ENCODE results near the gene WASHC3. TPM values are rescaled to one million over a fixed set of nuclear protein-coding genes. Genes with fewer than 3 reads are reported as not detected.

WASHC3 gene
- total RNA-seq, 1 experiment from 2014 or later, result 29.7 TPM

DNA sequence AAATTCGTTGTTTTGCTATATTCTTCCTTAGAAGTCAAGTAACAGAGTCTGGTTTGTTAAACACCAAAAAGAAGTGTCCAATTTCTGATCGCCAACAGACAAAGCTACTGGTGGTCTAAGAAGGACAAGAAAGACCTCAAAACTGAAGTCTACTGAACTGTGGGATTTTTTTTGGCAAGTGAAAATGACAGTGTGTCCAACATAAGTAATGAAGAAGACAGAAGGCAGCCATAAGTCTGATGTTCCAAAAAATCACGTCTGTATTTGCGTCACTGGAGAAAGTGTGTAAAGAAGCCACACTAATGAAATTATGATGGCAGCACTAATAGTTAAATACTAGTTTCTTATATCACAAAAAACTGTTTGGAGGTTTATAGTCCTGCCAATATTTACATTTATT lies 32.6 kb downstream of the WASHC3 start:
- ChIA-PET POLR2A (ENCODE audit: unreplicated experiment) (interaction anchor here (0.7 kb wide), 1 partner anchor 163 kb away, joined by 3 read pairs; no protein-coding TSS in a partner anchor), CTCF (no interaction called here)
- Histone ChIP-seq H3K9me3 (ENCODE audit: insufficient read depth, low read depth) (no peaks in the 10 kb centered on the region), H3F3A (ENCODE audit: insufficient read depth, low read depth) (no peaks in the 10 kb centered on the region), H2AFZ (no peak overlapping the region), H3K4me2 (no peak overlapping the region), H4K20me1 (ENCODE audit: insufficient read depth) (no peaks in the 10 kb centered on the region), H3K4me1 (replicated peaks; ENCODE audit: insufficient read depth) (no peaks in the 10 kb centered on the region), H3K27ac (no peak overlapping the region), H3K27me3 (ENCODE audit: insufficient read depth, low read depth) (no peaks in the 10 kb centered on the region), H3K9me2 (ENCODE audit: insufficient read depth) (no peaks in the 10 kb centered on the region), H3K4me3 (no peak overlapping the region), H3K79me2 (ENCODE audit: low read depth) (no peaks in the 10 kb centered on the region), H3K36me3 (ENCODE audit: low read depth) (no peaks in the 10 kb centered on the region)
- BruUV-seq (replicated peaks), result no TSS peak
- TF ChIP-seq, protein P1, sequence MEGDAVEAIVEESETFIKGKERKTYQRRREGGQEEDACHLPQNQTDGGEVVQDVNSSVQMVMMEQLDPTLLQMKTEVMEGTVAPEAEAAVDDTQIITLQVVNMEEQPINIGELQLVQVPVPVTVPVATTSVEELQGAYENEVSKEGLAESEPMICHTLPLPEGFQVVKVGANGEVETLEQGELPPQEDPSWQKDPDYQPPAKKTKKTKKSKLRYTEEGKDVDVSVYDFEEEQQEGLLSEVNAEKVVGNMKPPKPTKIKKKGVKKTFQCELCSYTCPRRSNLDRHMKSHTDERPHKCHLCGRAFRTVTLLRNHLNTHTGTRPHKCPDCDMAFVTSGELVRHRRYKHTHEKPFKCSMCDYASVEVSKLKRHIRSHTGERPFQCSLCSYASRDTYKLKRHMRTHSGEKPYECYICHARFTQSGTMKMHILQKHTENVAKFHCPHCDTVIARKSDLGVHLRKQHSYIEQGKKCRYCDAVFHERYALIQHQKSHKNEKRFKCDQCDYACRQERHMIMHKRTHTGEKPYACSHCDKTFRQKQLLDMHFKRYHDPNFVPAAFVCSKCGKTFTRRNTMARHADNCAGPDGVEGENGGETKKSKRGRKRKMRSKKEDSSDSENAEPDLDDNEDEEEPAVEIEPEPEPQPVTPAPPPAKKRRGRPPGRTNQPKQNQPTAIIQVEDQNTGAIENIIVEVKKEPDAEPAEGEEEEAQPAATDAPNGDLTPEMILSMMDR (conservative IDR thresholded peaks at IDR 0.05), result no peak
- intact Hi-C loops (cut with micrococcal nuclease; ENCODE audit: unreplicated experiment), result no loop called here
- no peak for DNase-seq

DNA sequence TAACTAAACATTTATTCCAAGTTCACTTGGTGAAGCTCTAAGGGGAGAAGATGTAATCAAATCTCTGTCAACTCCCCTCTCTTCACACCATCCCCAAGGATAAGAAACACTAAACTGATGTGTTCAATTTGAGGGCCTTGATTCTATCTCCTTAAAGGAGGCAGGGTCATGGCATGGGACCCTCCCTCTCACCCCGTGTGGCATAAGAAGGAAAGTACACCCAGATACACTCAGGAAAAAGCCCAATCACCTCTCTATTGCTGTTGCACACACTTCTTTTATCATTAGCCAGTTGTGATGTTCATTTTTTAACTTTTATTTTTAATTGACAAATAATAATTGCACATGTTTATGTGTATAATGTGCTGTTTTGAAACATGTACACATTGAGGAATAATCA lies 35.1 kb downstream of the WASHC3 start:
- Histone ChIP-seq H3K27me3 (ENCODE audit: insufficient read depth, low read depth) (no peaks in the 10 kb centered on the region), H3K4me2 (no peak overlapping the region), H3K9me2 (ENCODE audit: insufficient read depth) (no peaks in the 10 kb centered on the region), H4K20me1 (ENCODE audit: insufficient read depth) (no peaks in the 10 kb centered on the region), H3K27ac (no peak overlapping the region), H3K4me3 (no peak overlapping the region), H3F3A (ENCODE audit: insufficient read depth, low read depth) (no peaks in the 10 kb centered on the region), H2AFZ (no peak overlapping the region), H3K79me2 (ENCODE audit: low read depth) (no peaks in the 10 kb centered on the region), H3K4me1 (replicated peaks; ENCODE audit: insufficient read depth) (no peaks in the 10 kb centered on the region), H3K36me3 (ENCODE audit: low read depth) (no peaks in the 10 kb centered on the region), H3K9me3 (ENCODE audit: insufficient read depth, low read depth) (no peaks in the 10 kb centered on the region)
- POLR2A ChIA-PET (ENCODE audit: unreplicated experiment), result no interaction called here
- CTCF ChIA-PET, result no interaction called here
- DNase-seq, result no peak
- intact Hi-C loops (cut with micrococcal nuclease; ENCODE audit: unreplicated experiment), result no loop called here
- TF ChIP-seq, protein P1 (conservative IDR thresholded peaks at IDR 0.05), result 0 out of 2 replicates have a peak, but pooled peaks have one; percentile 17
- TF ChIP-seq EZH2 (IDR thresholded peaks at IDR 0.05; ENCODE audit: low read depth), result no peak
- no TSS peak for BruUV-seq (replicated peaks)

DNA sequence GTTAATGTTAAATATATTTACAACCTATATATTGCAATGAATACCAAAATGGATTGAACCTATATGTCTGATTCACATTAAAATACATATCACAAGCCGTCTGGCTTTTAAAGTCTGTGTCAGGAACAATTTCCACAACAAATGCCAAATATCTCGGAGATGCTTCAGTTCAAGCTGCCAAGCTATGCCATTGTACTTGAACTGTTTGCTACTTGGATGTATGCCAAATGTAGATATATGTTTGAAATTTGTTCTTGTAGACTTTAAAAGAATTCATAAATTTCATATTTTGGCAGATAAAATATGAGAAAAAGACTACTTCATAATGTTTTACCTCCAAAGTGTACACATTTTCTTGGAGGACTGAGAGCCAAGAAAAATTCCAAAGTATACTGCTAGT lies 37.0 kb downstream of the WASHC3 start:
- ChIA-PET CTCF (no interaction called here), POLR2A (ENCODE audit: unreplicated experiment) (no interaction called here)
- no peak overlapping the region for H2AFZ ChIP-seq
- H3K27me3 ChIP-seq (ENCODE audit: insufficient read depth, low read depth), result no peaks in the 10 kb centered on the region
- H3K27ac ChIP-seq, result no peak overlapping the region
- no peaks in the 10 kb centered on the region for H3K4me1 ChIP-seq (replicated peaks; ENCODE audit: insufficient read depth)
- H3K36me3 ChIP-seq (ENCODE audit: low read depth), result no peaks in the 10 kb centered on the region
- TF ChIP-seq, protein P1 (conservative IDR thresholded peaks at IDR 0.05), result no peak
- TF ChIP-seq EZH2 (IDR thresholded peaks at IDR 0.05; ENCODE audit: low read depth), result no peak
- no peaks in the 10 kb centered on the region for H4K20me1 ChIP-seq (ENCODE audit: insufficient read depth)
- no peak overlapping the region for H3K4me2 ChIP-seq
- no peaks in the 10 kb centered on the region for H3K9me3 ChIP-seq (ENCODE audit: insufficient read depth, low read depth)
- BruUV-seq (replicated peaks), result no TSS peak
- no peaks in the 10 kb centered on the region for H3K79me2 ChIP-seq (ENCODE audit: low read depth)
- no peak overlapping the region for H3K4me3 ChIP-seq
- no peaks in the 10 kb centered on the region for H3K9me2 ChIP-seq (ENCODE audit: insufficient read depth)
- DNase-seq, result no peak
- no peaks in the 10 kb centered on the region for H3F3A ChIP-seq (ENCODE audit: insufficient read depth, low read depth)
- intact Hi-C loops (cut with micrococcal nuclease; ENCODE audit: unreplicated experiment), result no loop called here
